AG04450 (cell line): ENCODE measurements around the gene PRDM5. TPM values are rescaled to one million over a fixed set of nuclear protein-coding genes. Genes with fewer than 3 reads are reported as not detected.
"Not testable (repeated sequence)": the region's sequence is repeated elsewhere in the genome, so short reads cannot be mapped to it uniquely, and the experiment has no call there.

Source experiments
- CTCF ChIA-PET: fragments of 300-600, 350-600 bp; formaldehyde crosslinking; extraction: SDS; loops from one replicate; lab custom pipeline; 2022; ENCODE audit warnings: antibody characterized with exemption, inconsistent platforms; lab: Charles Lee
- POLR2A ChIA-PET: fragments of 350-600 bp; formaldehyde crosslinking; extraction: SDS; loops from one replicate; lab custom pipeline; 2021; ENCODE audit warnings: antibody characterized with exemption, inconsistent platforms; lab: Yijun Ruan, JAX
- DNase-seq: peaks from one replicate; pipeline ENCODE4 v3.0.0-alpha.2; 2011; ENCODE audit warnings: low read depth, low spot score
- H3K27ac ChIP-seq: one replicate; pipeline ENCODE4 v1.5.1; 2012; ENCODE audit warnings: low read depth, low read length, control low read depth
- H3K27me3 ChIP-seq: one replicate; pipeline ENCODE4 v1.6.0; 2012; ENCODE audit warnings: low read length; ENCODE audit not compliant: control insufficient read depth, insufficient read depth
- H3K4me3 ChIP-seq: 2 replicates; pipeline ENCODE4 v1.5.1; 2011; ENCODE audit warnings: mild to moderate bottlenecking, low read depth, low read length, control low read depth
- H3K9me3 ChIP-seq: 2 replicates; pipeline ENCODE4 v1.5.1; 2012; ENCODE audit warnings: low read length; ENCODE audit not compliant: control insufficient read depth, insufficient read depth
- polyA plus RNA-seq: library from polyadenylated mRNA; depleted of rRNA; stranded (reverse); fragments of >200 nt; gene quantifications from 2 replicates; pipeline ENCODE4 v1.2.3, GENCODE V29; 2011; rRNA removed
- small RNA-seq: library from RNA; depleted of rRNA; stranded (forward); fragments of <200 nt; gene quantifications from one replicate; pipeline ENCODE3, GENCODE V24; 2012; ENCODE audit warnings: low read depth; ENCODE audit not compliant: insufficient read length
- TF ChIP-seq, protein P1 (sequence below): IDR thresholded peaks from 2 replicates; pipeline ENCODE4 v1.5.1; 2011; ENCODE audit warnings: low read depth, low read length, control low read depth, inconsistent platforms

The PRDM5 gene
- polyA plus RNA-seq, 1 experiment, result 12.3 TPM

DNA sequence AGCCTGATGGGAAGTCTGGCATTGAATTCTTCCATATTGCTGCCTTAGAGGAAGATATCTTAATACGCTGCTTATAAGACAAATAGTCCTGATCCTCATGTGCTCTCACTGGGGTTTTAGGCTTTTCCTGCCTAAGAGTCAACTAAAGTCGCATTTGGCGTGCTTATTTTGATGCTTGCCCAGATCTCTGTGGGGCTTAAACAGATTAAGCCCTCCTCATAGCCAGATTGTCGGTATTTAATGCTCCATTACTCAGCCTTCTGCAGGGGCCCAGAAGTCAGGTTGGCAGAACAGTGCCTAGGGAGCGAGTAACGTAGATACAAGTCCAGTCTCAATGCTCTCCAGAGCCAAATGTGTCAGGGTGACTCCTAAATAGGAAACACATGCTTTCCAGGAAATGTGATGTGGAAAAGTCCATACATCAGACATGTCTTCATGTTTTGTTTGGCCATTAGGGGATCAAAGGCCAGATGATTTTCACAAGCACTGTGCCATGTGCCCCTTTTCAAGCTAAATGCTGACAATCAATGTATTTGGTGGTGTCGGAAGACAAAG is 262.8 kb downstream of the PRDM5 start:
- Histone ChIP-seq H3K27me3 (no peaks in the 10 kb centered on the region), H3K27ac (no peak overlapping the region), H3K4me3 (no peak overlapping the region), H3K9me3 (no peaks in the 10 kb centered on the region)
- POLR2A ChIA-PET, result no interaction called here
- TF ChIP-seq, protein P1, sequence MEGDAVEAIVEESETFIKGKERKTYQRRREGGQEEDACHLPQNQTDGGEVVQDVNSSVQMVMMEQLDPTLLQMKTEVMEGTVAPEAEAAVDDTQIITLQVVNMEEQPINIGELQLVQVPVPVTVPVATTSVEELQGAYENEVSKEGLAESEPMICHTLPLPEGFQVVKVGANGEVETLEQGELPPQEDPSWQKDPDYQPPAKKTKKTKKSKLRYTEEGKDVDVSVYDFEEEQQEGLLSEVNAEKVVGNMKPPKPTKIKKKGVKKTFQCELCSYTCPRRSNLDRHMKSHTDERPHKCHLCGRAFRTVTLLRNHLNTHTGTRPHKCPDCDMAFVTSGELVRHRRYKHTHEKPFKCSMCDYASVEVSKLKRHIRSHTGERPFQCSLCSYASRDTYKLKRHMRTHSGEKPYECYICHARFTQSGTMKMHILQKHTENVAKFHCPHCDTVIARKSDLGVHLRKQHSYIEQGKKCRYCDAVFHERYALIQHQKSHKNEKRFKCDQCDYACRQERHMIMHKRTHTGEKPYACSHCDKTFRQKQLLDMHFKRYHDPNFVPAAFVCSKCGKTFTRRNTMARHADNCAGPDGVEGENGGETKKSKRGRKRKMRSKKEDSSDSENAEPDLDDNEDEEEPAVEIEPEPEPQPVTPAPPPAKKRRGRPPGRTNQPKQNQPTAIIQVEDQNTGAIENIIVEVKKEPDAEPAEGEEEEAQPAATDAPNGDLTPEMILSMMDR, result no peak
- CTCF ChIA-PET, result no interaction called here
- no peak for DNase-seq

DNA sequence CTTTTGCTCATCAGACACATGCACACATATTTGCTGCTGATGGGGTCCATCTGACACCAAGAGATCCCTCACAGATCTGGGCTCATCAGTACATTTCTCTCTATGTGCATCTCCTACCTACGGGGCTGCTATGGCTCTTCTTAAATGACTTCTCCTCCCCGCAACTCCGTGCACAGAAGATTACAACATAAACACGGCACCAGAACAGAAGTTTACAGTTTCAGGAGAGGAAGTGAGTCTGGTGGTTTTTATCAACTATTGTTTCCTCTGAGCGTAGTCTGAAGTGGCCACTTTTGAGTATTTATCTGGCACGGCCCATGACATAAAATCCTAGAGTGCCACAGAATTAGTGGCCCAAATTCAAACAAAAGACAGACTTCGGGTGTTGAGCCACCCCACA is 263.8 kb downstream of the PRDM5 start:
- H3K27me3 ChIP-seq, result no peaks in the 10 kb centered on the region
- no peak overlapping the region for H3K4me3 ChIP-seq
- ChIA-PET POLR2A (no interaction called here), CTCF (no interaction called here)
- H3K9me3 ChIP-seq, result no peaks in the 10 kb centered on the region
- no peak overlapping the region for H3K27ac ChIP-seq
- no peak for DNase-seq
- TF ChIP-seq, protein P1, result no peak

DNA sequence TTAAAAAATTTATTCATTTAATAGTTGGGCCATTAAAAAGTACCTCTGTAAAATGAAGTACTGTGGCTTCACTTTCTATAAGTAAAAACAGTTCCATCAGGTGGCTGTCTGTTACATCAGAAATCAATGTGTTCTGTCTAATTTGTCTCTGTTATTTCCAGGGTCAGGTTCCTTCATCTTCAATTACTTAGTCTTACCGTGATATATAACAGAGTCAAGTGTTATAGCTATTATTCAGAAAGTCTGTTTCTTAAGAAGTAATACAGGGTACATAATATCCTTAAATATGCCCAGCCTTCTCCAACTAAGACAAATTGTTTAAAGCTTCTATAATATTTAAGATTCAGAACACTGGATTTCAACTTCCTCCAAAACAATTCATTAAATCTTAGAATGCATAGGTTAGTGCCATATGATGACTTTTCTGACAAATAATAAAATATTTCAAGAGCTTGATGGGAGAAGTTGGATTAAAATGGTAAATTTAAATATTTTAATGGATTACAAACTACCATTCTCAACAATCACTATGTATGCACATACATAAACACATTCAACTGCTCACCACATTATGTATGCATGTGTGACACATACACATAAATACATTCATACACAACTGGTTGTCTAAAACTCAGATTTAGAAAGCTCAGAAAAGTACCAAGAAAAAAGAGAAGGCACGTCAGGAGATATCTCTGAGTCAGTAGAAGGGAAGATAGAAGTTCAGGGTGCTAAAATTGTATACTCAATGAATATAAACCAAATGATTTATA is 268.5 kb downstream of the PRDM5 start:
- no peak overlapping the region for H3K4me3 ChIP-seq
- ChIA-PET POLR2A (interaction anchor here (0.6 kb wide), 1 partner anchor 195 kb away, joined by 3 read pairs; no protein-coding TSS in a partner anchor), CTCF (no interaction called here)
- H3K27me3 ChIP-seq, result no peaks in the 10 kb centered on the region
- no peaks in the 10 kb centered on the region for H3K9me3 ChIP-seq
- no peak overlapping the region for H3K27ac ChIP-seq
- TF ChIP-seq, protein P1, result no peak
- DNase-seq, result no peak

DNA sequence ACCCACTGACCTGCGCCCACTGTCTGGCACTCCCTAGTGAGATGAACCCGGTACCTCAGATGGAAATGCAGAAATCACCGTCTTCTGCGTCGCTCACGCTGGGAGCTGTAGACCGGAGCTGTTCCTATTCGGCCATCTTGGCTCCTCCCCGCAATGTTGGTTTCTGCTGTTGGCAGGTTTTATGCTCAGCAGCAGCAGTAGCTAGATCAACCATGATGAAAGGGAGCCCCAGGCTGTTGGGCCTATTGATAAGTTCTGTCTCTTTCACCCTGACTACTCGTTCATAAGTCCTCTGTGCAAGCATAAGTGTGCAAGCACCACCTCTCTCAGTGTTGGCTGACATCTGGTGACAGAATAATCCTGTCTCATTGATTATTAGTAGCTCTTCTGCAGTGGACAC is 274.2 kb downstream of the PRDM5 start:
- H3K9me3 ChIP-seq, POLR2A ChIA-PET, H3K4me3 ChIP-seq, H3K27ac ChIP-seq, DNase-seq, H3K27me3 ChIP-seq, CTCF ChIA-PET: not testable (repeated sequence)

Small RNA genes lying within 50 kb of the gene (small RNA-seq; reads per million reads assigned to genes)
- gene RNU6-550P, result not detected

Other genes with a start within 250 kb of the PRDM5 start
- not detected in 2 replicates for gene NDNF, start 149.8 kb upstream of the PRDM5 start, polyA plus RNA-seq
- gene TNIP3, start 241.6 kb upstream of the PRDM5 start, polyA plus RNA-seq, result 0.43 and 0.51 TPM in 2 replicates